HG02981 (cell line): Measurements from ENCODE around the gene CDK6.
"Not testable (repeated sequence)": the region's sequence is repeated elsewhere in the genome, so short reads cannot be mapped to it uniquely, and the experiment has no call there.

Experiments used
- ATAC-seq: cut with Tn5 transposase; IDR thresholded peaks from one replicate; pipeline ENCODE4 v1.9.1; 2021; ENCODE audit warnings: mild to moderate bottlenecking, moderate library complexity; ENCODE audit not compliant: unreplicated experiment

The CDK6 gene

GRCh38 chr7:92763636-92764423 is 72.5 kb downstream of the CDK6 start:
- ATAC-seq: no peak

- no peak for ATAC-seq
Observed at GRCh38 chr7:92762851-92763250, 73.5 kb downstream of the CDK6 start.

GRCh38 chr7:92761391-92762097 is 74.8 kb downstream of the CDK6 start:
- ATAC-seq: no peak

DNA sequence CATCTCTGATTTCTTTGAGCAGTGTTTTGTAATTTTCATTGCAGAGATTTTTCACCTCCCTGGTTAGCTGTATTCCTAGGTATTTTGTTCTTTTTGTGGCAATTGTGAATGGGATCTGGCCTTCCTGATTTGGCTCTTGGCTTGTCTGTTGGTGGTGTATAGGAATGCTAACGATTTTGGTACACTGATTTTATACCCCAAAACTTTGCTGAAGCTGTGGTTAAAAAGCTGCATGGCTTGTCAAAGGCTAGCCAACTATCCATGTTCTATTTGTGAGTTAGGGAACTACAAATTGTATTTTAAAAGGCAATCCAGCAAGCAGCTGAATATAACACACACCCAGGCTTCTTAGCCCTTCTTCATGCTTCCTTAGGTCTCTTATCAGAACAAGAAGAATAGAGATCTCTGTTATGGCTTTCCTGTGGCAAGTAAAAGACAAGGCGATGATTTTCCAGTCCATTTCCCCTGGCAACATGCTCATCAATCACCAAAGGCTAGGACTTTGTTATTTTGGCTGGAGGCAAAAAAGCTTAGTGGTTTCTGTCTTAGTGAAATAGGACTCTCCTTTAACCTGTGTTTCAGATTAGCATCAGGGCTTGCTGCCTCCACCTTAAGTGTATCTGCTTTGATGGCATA is 77.5 kb downstream of the CDK6 start:
- no peak for ATAC-seq

GRCh38 chr7:92757311-92757910 is 79.0 kb downstream of the CDK6 start:
- ATAC-seq: not testable (repeated sequence)

- ATAC-seq: no peak
Observed at GRCh38 chr7:92755680-92756079, 80.7 kb downstream of the CDK6 start.

DNA sequence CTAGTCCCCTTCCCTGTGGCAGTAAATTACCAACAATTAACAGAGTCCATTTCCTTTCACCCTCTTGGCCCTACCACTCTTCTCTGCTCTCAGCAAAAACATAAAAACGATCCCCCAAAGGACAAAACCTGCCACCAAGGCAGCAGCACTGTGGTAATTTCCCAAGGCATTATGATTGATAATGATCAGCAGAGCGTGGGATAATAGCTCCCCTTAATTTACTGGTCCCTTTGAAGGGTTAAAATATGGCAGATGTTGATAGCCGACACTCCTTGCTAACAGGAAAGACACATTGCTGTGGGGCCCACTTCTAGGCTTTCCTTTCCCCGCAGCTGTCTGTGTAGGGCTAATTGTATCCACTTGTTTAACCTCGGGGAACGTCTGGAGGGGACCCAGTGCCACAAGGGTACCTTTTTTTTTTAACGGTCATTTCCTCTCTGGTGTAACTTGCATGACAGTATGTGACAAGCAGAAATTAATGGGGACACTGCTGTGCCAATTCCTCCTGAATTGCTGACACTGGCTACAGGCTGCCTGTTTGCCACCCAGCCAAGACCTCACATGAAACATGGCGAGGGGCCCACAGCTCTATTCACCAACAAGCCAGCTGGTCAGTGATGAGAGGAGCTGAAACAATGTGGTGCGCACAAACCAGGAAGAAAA is 81.3 kb downstream of the CDK6 start:
- ATAC-seq: no peak

DNA sequence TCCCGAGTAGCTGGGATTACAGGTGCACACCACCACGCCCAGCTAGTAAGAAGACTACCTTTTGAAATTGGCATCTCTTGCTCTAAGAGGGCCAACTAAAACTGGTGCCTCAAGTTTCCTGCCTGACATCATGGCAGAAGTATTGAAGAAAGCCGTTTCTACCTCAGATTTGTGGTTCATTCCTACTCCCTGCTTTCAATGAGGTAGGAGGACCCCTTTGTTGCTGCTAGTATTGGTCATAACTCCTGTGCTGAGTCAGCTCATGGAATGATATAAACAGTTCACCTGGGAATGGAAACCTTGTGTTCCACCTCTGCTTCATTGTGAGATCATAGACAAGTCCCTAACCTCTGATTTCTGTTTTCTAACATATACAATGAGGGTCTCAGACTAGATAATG is 82.8 kb downstream of the CDK6 start:
- no peak for ATAC-seq

DNA sequence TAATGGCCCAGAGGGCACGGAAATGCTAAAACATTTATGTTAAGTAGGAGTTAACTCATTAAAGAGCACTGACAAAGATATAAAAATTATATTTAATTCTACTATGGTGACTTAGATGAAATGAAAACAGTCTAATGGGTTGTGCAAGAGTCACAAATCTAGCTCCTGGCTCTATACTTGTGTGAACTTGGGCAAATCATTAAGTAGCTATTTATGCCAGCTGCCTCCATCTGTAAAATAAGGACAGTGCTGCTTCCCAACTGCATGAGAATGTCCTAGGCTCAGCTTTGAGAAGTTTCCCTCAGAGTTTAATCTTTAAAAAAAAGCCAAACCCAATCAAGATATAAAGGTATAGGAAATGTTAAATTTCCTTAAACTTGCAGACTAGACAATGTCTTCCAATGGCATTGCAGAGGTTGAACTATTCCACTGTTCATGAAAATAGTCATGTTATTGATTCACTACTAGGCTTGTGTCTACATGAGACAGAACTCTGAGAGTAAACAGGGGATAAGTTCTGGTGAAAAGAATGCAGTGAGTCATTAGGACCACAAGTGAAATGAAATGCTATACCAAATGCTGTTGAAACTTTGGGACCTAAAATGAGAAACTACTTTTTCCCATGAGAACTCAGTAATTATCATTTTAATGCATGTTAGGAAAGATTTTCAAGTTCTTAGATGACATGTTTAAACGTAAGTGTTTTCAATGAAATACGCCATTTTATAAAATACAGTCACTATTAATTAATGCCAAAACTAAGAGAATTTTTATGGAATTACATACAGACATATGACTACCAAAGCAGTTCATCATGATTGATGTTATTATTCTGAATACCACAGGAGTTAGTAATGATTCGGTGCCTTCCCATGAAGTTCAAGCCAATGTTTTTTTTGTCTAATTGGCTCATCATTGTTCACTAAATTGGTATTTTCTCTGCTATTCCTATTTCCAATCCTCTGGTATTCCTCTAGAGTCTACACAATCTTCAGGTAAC is 84.2 kb downstream of the CDK6 start:
- no peak for ATAC-seq

GRCh38 chr7:92750946-92751345 is 85.4 kb downstream of the CDK6 start:
- no peak for ATAC-seq

GRCh38 chr7:92750447-92750839 is 85.9 kb downstream of the CDK6 start:
- no peak for ATAC-seq

GRCh38 chr7:92749832-92750446 is 86.4 kb downstream of the CDK6 start:
- ATAC-seq: no peak

DNA sequence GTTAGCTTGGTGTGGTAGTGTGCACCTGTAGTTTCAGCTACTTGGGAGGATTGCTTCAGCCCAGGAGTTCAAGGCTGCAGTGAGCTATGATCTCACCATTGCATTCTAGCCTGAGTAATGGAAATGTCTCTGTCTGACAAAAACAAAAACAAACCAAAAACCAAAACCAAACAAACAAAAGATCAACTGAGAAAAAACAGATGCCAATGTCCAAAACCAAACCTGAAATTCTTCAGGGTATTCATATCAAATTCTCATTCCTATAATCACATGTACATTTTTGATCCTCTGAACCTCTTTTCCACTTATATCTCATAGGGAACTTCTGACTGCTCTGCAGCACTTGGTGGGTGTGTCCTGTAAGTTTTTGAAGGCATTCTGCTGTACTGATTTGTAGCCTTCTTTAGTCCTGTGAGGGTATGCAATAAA is 87.0 kb downstream of the CDK6 start:
- no peak for ATAC-seq

DNA sequence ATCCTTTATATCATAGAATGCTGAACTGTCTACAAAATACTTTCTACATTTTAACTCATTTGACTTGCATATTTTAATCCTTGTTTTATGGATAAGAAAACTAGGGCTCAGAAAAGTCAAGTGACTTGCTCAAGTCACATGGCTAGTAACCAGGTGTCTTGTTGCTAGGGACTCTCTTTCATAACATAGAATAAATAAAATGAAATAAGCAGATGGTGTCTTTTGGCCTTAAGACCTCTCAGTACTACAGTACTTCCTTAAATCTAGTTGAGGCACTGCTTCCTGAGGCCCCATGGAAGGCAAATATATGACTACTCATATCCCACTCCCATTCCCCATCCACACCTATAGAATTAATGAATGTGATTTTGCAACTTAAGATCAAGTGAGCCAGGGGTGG is 87.9 kb downstream of the CDK6 start:
- peak; percentile 68 for ATAC-seq

DNA sequence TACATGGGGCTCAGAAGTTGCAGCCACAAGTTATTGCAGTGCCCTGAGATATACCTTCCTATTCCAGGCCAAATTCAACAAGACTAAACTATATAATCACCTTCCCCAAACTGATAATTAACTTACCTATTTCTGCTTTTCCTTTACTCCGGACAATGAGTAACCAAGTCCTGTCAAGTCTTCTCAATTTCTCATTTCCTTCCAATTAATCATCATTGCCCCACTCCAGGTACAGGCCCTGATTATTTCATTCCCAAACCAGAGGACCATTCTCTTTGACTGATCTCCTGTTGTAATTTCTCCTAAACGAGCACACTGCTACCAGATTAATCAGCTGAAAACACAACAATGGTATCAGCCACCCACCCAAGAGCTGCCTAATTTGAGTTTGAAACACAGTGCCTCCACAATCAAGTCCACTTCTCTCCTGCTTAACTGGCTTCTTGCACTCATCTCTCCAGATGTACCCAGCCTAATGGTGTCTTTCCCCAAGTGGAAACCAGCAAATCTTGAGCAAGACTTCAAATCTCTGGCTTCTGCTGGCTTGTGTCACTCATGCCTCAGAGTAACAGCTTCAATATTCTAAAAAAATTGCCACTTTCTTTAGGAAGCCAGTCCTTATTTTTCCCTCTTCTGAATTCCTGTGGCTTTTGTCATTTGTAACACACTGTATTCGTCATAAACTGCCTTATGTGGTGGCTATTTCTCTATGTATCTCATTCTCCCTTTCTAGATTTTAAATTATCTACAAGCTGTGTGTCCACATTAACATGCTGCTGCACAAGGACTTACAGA is 89.1 kb downstream of the CDK6 start:
- no peak for ATAC-seq

DNA sequence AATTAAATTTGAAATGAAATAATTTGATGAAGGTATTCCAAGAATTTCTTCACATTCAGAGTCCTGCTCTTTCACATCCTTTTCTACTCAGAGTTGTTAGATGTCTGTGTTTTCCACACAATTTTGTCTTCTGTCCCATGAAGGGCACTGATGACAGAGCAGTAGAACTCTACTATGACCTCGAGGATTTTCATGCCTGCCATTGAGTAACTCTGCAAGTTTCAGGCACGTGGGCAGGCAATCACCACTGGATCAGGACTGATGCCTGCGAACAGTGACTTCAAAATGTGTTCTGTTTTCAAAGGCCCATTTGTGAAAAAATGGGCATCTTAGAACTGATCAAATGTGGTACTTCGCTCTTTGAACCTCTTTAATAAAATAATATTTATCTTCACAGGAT is 91.1 kb downstream of the CDK6 start:
- no peak for ATAC-seq

DNA sequence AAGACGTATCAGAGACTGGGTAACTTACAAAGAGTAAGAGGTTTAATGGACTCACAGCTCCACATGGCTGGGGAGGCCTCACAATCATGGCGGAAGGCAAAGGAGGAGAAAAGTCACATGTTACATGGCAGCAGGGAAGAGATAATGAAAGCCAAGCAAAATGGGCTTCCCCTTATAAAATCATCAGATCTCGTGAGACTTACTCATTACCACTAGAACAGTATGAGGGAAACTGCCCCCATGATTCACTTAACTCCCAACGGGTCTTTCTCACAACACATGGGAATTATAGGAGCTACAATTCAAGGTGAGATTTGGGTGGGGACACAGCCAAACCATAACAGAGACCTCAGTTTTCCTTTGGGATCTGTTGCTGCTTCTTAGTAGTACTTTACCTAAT is 92.2 kb downstream of the CDK6 start:
- not testable (repeated sequence) for ATAC-seq

- ATAC-seq: no peak
Observed at GRCh38 chr7:92742186-92742585, 94.2 kb downstream of the CDK6 start.
